SIG-M5 (cell line): ENCODE measurements around the gene STX8.

ENCODE experiments used
- DNase-seq: peaks from one replicate; lab custom pipeline; 2025; lab: John Stamatoyannopoulos, UW

STX8 gene

DNA sequence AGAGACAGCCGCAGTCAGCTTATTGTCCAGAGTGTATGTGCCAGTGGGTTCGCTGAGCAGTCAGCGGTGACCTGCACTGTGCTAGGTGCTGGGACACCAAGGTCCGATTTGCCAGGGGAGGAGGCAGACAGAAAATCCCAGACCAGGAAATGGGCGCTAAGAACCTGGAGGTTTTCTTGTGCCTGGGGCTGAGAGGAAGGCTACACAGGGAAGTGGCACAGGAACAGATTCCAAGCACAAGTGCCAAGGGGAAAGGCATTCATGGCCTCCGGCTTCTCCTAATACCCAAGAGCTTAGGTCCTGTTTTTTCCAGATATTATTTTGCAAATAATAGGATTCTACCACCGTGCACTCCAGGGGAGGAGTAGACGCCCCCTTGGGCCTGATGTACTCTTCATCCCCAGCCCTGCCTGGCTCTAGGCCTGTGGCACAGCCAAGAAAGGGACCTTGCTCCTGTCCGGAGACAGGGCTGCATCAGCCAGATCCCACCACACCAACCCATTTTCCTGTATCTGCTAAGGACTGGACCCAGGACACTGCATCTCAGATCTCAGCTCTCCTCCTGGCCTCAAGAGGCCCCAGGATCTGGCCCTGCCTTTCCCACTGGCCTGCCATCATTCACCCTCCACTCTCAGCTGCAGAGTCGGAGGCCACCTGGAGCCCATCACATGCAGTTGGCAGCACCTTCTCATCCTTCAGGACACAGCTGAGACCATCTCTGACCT lies 367.1 kb downstream of the STX8 start:
- no peak for DNase-seq

DNA sequence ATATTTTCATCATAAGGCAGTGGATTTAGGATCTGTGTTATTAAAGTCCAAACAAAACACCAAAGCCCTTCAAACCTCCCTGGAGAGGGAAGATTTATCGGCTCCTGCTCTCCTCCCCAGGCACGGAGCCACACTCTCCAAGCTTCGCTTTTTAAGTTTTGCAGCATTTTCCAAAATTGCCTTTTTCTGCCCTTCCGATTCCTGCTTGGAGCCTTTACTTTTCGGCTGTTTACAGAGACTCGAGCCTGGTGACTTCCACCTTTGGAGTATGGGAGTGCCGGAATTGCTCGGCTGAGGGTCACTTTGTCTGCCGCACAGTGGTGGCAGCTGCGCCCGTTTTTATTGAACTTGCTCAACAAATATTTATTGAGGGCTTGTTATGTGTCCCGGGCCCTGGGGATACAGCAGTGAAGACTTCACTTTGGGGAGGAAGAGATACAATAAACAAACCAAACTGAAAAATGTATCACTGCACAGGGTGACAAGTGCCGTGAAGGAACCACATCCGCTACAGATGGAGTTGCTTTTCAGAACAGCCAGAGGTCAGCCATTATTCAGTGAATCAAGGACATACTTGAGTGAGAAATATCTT lies 368.8 kb downstream of the STX8 start:
- no peak for DNase-seq

DNA sequence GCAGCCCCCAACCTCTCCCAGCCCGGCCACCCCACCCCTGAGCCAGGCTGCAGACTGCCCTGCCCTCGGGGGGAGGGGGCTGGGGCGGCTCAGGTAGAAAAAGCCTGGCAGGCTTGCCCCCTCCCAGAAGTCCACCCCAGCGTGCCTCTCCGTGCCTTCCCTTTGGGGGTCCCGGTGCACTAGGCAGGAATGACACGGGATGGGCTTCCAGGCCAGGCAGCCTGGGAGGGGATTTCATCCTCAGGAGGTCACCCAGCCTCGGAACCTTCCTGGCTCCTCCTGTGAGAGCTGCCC lies 369.3 kb downstream of the STX8 start:
- no peak for DNase-seq

DNA sequence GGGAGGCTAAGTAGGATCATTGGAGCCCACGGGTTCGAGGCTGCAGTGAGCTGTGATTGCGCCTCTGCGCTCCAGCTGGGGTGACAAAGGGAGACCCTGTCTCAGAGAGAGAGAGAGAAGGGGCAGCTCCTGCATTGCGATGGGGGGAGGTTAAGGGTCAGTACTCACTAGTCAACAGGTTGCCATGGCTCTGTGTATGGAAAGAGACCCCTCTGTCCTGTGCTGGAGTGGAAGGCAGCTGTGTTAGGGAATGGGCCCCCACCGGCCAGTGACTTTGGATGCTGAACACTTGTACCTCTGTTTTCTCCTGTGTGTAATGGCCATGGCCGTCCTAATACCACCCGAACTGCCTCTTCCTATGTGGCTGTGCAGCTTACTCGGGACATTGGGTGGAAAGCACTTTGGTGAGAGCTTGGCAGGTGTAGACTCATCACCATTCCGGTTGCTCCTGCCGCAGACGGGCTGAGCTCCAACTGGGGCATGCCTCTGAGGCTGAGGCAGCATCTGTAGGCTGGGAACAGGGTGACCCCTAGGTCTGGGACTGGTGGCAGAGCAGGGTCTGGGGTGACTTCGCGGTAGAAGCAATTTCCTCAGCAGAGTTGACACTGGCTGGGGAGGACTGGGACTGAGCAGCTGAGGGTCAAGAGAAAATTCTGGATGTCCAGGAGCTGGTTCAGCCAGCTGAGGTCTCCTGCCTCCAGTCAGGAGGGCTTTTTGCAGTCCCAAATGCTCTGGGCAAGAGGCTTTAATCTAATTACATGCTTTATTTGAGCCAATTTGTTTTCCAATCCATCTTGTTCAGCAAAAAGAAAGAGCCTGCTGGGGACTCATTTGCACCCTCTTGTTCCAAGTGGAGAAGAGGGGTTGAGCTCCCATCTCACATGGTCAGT lies 369.9 kb downstream of the STX8 start:
- no peak for DNase-seq

DNA sequence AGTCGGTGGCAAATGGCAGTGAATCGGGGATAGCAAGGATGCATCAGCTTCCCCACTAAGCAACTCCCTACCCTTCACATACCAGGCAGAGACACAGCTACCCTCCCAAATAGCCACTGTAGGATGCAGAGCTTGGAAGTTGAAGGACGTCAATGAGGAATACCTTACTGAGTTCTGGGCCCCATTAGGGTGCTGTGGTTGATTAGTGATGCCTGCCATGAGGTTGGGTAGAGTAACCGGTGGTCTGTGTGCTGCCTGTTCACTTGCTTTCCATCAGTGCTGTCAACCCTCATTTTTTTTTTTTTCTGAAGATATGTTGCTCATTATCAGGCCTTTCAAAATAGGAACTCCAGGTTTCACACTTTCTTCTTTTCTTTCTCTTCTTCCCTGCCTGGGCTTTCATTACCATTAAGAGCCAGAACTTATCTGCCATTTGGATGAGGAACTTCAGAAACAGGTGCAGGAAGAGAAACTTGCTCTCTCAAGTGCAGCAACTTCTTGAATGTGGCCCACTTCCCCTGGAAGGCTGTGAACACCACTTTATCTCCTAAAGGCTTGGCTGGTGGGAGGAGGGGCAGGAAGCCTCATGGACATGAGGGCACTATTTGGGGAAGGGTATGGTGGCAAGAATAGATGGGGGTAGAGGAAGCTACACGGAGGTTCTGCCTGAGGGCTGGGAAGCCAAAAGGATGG lies 370.8 kb downstream of the STX8 start:
- no peak for DNase-seq

GRCh38 chr17:9203771-9204425 lies 371.7 kb downstream of the STX8 start:
- DNase-seq: no peak

DNA sequence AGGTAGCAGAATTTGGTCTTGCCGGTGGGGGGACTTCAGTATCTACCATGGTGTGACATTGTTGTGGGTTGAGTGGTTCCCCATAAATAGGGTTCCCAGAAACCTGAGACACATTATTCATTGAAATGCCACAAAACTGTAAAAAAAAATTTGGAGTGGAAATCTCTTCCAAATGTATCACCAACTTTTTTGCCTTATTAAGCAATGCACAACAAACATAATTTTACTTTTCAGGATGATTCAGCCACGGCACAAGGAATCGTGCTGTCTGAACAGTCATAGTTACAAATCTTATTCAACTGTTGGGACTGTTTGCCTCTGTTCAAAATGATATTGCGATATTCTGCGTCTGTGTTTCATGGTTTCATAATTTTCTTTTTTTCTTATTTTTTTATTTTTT lies 373.1 kb downstream of the STX8 start:
- DNase-seq: no peak

DNA sequence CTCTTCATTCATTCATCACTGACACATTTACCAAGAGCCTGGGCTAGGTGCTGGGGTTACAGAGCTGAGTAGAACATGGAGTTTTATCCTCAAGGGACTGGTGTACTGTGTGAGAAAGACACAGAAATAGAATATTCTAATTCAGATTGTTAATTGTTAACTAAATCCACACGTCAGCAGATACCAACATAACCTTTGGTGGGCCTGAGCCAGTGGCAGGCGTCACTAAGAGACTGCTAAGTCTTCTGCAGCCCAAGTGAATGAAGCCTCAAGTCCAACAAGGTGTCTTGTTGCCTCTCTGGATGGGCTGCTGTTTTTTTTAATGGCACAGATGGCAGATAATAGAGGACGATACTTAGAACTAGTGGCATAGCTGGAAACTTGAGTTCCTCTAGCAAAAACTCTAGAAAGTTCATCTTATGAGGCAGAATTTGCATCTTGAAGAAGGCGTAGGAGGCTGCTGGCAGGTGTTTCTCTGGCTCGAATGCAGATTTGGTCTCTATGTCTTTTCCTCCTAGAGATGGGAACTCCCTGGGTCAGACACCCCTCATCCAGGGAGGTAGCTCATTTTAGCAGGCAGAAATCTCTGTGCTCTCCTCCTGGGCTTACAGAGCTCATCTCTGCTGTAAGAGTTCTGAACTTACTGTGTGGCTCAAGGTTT lies 374.8 kb downstream of the STX8 start:
- DNase-seq: no peak
